Measurements from ENCODE around the gene ANO5.
"Not testable (repeated sequence)": the region's sequence is repeated elsewhere in the genome, so short reads cannot be mapped to it uniquely, and the experiment has no call there.

Gene ANO5

GRCh38 chr11:22246992-22247391, 54.1 kb downstream of the ANO5 start:
- ATAC-seq, result no peak
- Mint-ChIP-seq H3K4me1 (no peaks in the 10 kb centered on the region), H3K4me3 (no peak overlapping the region), H3K27ac (no peak overlapping the region), H3K27me3 (peaks cover 30% of the 10 kb centered on the region), H3K36me3 (no peaks in the 10 kb centered on the region), H3K9me3 (no peaks in the 10 kb centered on the region)

- Mint-ChIP-seq H3K4me1 (no peaks in the 10 kb centered on the region), H3K9me3 (no peaks in the 10 kb centered on the region)
Observed at GRCh38 chr11:22249871-22250270, 57.0 kb downstream of the ANO5 start.

GRCh38 chr11:22256876-22257275, 64.0 kb downstream of the ANO5 start:
- ATAC-seq, result no peak
- no peaks in the 10 kb centered on the region for H3K4me1 Mint-ChIP-seq

More at GRCh38 chr11:22249871-22250270, 57.0 kb downstream of the ANO5 start:
- Mint-ChIP-seq H3K27ac (no peak overlapping the region), H3K36me3 (no peaks in the 10 kb centered on the region), H3K4me3 (no peak overlapping the region), H3K27me3 (peaks cover 28% of the 10 kb centered on the region)
- no peak for ATAC-seq

GRCh38 chr11:22263613-22264012, 70.7 kb downstream of the ANO5 start:
- Mint-ChIP-seq H3K9me3 (no peaks in the 10 kb centered on the region), H3K36me3 (no peaks in the 10 kb centered on the region), H3K27ac (no peak overlapping the region), H3K27me3 (peaks cover 2% of the 10 kb centered on the region), H3K4me3 (no peak overlapping the region), H3K4me1 (no peaks in the 10 kb centered on the region)
- ATAC-seq, result no peak

More at GRCh38 chr11:22256876-22257275, 64.0 kb downstream of the ANO5 start:
- H3K9me3 Mint-ChIP-seq, result no peaks in the 10 kb centered on the region
- H3K4me3 Mint-ChIP-seq, result no peak overlapping the region
- H3K36me3 Mint-ChIP-seq, result no peaks in the 10 kb centered on the region
- no peaks in the 10 kb centered on the region for H3K27me3 Mint-ChIP-seq
- H3K27ac Mint-ChIP-seq, result no peak overlapping the region

- ATAC-seq, H3K36me3 Mint-ChIP-seq, H3K4me1 Mint-ChIP-seq: not testable (repeated sequence)
Observed at GRCh38 chr11:22268983-22269624, 76.2 kb downstream of the ANO5 start.

GRCh38 chr11:22273781-22274180, 80.9 kb downstream of the ANO5 start:
- Mint-ChIP-seq H3K36me3 (no peaks in the 10 kb centered on the region), H3K27ac (no peak overlapping the region), H3K9me3 (no peaks in the 10 kb centered on the region), H3K27me3 (peaks cover 9% of the 10 kb centered on the region), H3K4me3 (no peak overlapping the region), H3K4me1 (no peaks in the 10 kb centered on the region)
- no peak for ATAC-seq

More at GRCh38 chr11:22268983-22269624, 76.2 kb downstream of the ANO5 start:
- H3K9me3 Mint-ChIP-seq, H3K27ac Mint-ChIP-seq, H3K4me3 Mint-ChIP-seq: not testable (repeated sequence)
- peaks cover 13% of the 10 kb centered on the region for H3K27me3 Mint-ChIP-seq

GRCh38 chr11:22275600-22275999, 82.7 kb downstream of the ANO5 start:
- no peaks in the 10 kb centered on the region for H3K27me3 Mint-ChIP-seq
- no peaks in the 10 kb centered on the region for H3K9me3 Mint-ChIP-seq
- ATAC-seq, result no peak
- no peak overlapping the region for H3K4me3 Mint-ChIP-seq
- H3K4me1 Mint-ChIP-seq, result no peaks in the 10 kb centered on the region
- H3K36me3 Mint-ChIP-seq, result no peaks in the 10 kb centered on the region
- no peak overlapping the region for H3K27ac Mint-ChIP-seq

- no peak overlapping the region for H3K4me3 Mint-ChIP-seq
- no peak overlapping the region for H3K27ac Mint-ChIP-seq
- H3K9me3 Mint-ChIP-seq, result no peaks in the 10 kb centered on the region
- H3K36me3 Mint-ChIP-seq, result no peaks in the 10 kb centered on the region
- no peaks in the 10 kb centered on the region for H3K4me1 Mint-ChIP-seq
- ATAC-seq, result no peak
- no peaks in the 10 kb centered on the region for H3K27me3 Mint-ChIP-seq
Observed at GRCh38 chr11:22276535-22276934, 83.7 kb downstream of the ANO5 start.

GRCh38 chr11:22284991-22285390, 92.1 kb downstream of the ANO5 start:
- H3K4me1 Mint-ChIP-seq, H3K9me3 Mint-ChIP-seq, H3K36me3 Mint-ChIP-seq, H3K27me3 Mint-ChIP-seq, H3K27ac Mint-ChIP-seq, ATAC-seq, H3K4me3 Mint-ChIP-seq: not testable (repeated sequence)

- Mint-ChIP-seq H3K9me3 (no peaks in the 10 kb centered on the region), H3K36me3 (no peaks in the 10 kb centered on the region), H3K27ac (no peak overlapping the region), H3K4me1 (no peaks in the 10 kb centered on the region), H3K27me3 (peaks cover 9% of the 10 kb centered on the region), H3K4me3 (no peak overlapping the region)
- no peak for ATAC-seq
Observed at GRCh38 chr11:22302368-22302767, 109.5 kb downstream of the ANO5 start.

GRCh38 chr11:22304337-22304961, 111.6 kb downstream of the ANO5 start:
- no peak for ATAC-seq
- no peak overlapping the region for H3K27ac Mint-ChIP-seq
- no peak overlapping the region for H3K4me3 Mint-ChIP-seq
- H3K27me3 Mint-ChIP-seq, result peaks cover 9% of the 10 kb centered on the region
- no peaks in the 10 kb centered on the region for H3K4me1 Mint-ChIP-seq
- H3K36me3 Mint-ChIP-seq, result no peaks in the 10 kb centered on the region
- H3K9me3 Mint-ChIP-seq, result no peaks in the 10 kb centered on the region

- H3K4me1 Mint-ChIP-seq, result no peaks in the 10 kb centered on the region
- ATAC-seq, result no peak
- no peak overlapping the region for H3K27ac Mint-ChIP-seq
- H3K9me3 Mint-ChIP-seq, result peaks cover 3% of the 10 kb centered on the region
- no peaks in the 10 kb centered on the region for H3K27me3 Mint-ChIP-seq
- H3K36me3 Mint-ChIP-seq, result no peaks in the 10 kb centered on the region
- no peak overlapping the region for H3K4me3 Mint-ChIP-seq
Observed at GRCh38 chr11:22317656-22318055, 124.8 kb downstream of the ANO5 start.

GRCh38 chr11:22331771-22332170, 138.9 kb downstream of the ANO5 start:
- peaks cover 6% of the 10 kb centered on the region for H3K4me1 Mint-ChIP-seq
- no peak for ATAC-seq
- no peaks in the 10 kb centered on the region for H3K36me3 Mint-ChIP-seq
- no peak overlapping the region for H3K27ac Mint-ChIP-seq
- H3K4me3 Mint-ChIP-seq, result no peak overlapping the region
- no peaks in the 10 kb centered on the region for H3K9me3 Mint-ChIP-seq
- H3K27me3 Mint-ChIP-seq, result peaks cover 16% of the 10 kb centered on the region
